Breast epithelium (tissue), 4 donors: ENCODE data around the gene ASIC1. TPM values are rescaled to one million over a fixed set of nuclear protein-coding genes. Genes with fewer than 3 reads are reported as not detected.
A peak's percentile ranks its signal among the peaks of the same experiment; 100 is the strongest.

Experiments
- DNase-seq, 2 donors: peaks; one replicate each; pipeline ENCODE4 v3.0.0-alpha.2; 2019; ENCODE audit warnings: low spot score in 2 of 2
- H3K27ac ChIP-seq, 2 donors: fragments of 200-600 bp; sonication (generic) in 1 of 2; one replicate each; pipeline ENCODE4 v1.5.1; 2016 to 2019; ENCODE audit warnings: mild to moderate bottlenecking in 1 of 2
- H3K27me3 ChIP-seq, 2 donors: fragments of 200-600 bp; sonication (generic) in 1 of 2; one replicate each; pipeline versions ENCODE4 v1.5.1 to v1.6.0; 2017 to 2019; ENCODE audit warnings: control low read depth in 1 of 2, mild to moderate bottlenecking in 1 of 2
- H3K36me3 ChIP-seq: fragments of 200-600 bp; one replicate; pipeline ENCODE4 v1.5.1; 2019
- H3K4me1 ChIP-seq, 2 donors: fragments of 200-600 bp; sonication (generic); one replicate each; pipeline ENCODE4 v1.5.1; 2016 to 2019; ENCODE audit warnings: control low read depth in 1 of 2
- H3K4me3 ChIP-seq, 3 donors: fragments of 200-600 bp; sonication (generic); 1 replicate in 2 of 3; 2 replicates in 1 of 3; pipeline ENCODE4 v1.5.1; 2016 to 2019; ENCODE audit warnings: mild to moderate bottlenecking in 3 of 3, moderate library complexity in 2 of 3
- H3K9me3 ChIP-seq, 2 donors: fragments of 200-600 bp; sonication (generic) in 1 of 2; one replicate each; pipeline ENCODE4 v1.5.1; 2016 to 2019; ENCODE audit warnings: control low read depth in 1 of 2
- POLR2A ChIP-seq: fragments of 450-650 bp; IDR thresholded peaks from one replicate; pipeline ENCODE4 v1.6.1; 2016; ENCODE audit warnings: antibody characterized with exemption, mild to moderate bottlenecking, moderate library complexity
- POLR2AphosphoS5 ChIP-seq, 3 donors: sonication (generic); formaldehyde crosslinking; IDR thresholded peaks; one replicate each; pipeline ENCODE4 v1.6.1; 2017; ENCODE audit warnings: antibody characterized with exemption in 3 of 3
- intact Hi-C: fragments of 100-400 bp; cut with DNase I; formaldehyde crosslinking; loops from one replicate; pipeline ENCODE4 v1.15.1; 2023; ENCODE audit warnings: low total_unique reads
- total RNA-seq, 3 donors: library from RNA; depleted of rRNA; stranded (reverse); fragments of >200 nt; gene quantifications; one replicate each; pipeline ENCODE4 v1.1.0, GENCODE V29; 2016
- TF ChIP-seq, protein P1 (sequence below), 3 donors: fragments of 450-650 bp; IDR thresholded peaks; one replicate each; pipeline ENCODE4 v1.5.1; 2016 to 2017; ENCODE audit warnings: antibody characterized with exemption in 3 of 3, mild to moderate bottlenecking in 3 of 3, moderate library complexity in 3 of 3

The ASIC1 gene
- total RNA-seq, 3 donors from 2014 or later: 0.80 to 0.98 (median 0.88) TPM

DNA sequence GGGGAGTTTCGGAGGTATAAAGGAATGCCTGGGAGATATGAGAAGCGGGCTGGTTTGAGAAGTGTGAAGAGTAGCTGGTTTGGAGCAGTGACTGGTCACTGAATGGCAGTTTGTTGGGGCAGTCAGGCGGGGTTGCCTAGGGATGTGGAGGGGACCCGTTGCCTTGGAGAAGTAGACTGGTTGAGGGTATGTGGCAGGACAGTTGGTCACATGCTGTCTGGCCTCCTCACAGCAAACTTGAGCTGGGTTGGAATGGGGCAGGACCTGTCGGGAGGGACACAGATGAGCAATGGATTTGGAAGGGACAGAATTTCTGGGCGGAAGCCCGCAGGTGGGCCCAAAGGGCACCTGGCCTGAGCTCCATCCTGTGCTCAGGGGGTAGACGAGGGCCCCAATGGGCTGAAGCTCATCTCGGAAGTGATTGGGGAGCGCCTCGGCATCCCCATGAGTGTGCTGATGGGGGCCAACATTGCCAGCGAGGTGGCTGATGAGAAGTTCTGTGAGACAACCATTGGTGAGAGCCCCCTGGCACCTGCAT, 48.6 kb downstream of the ASIC1 start:
- H3K4me1 ChIP-seq: peaks cover 3 to 22% of the 10 kb centered on the region in 2 donors
- no peak for DNase-seq
- H3K9me3 ChIP-seq: no peaks in the 10 kb centered on the region
- TF ChIP-seq, protein P1, sequence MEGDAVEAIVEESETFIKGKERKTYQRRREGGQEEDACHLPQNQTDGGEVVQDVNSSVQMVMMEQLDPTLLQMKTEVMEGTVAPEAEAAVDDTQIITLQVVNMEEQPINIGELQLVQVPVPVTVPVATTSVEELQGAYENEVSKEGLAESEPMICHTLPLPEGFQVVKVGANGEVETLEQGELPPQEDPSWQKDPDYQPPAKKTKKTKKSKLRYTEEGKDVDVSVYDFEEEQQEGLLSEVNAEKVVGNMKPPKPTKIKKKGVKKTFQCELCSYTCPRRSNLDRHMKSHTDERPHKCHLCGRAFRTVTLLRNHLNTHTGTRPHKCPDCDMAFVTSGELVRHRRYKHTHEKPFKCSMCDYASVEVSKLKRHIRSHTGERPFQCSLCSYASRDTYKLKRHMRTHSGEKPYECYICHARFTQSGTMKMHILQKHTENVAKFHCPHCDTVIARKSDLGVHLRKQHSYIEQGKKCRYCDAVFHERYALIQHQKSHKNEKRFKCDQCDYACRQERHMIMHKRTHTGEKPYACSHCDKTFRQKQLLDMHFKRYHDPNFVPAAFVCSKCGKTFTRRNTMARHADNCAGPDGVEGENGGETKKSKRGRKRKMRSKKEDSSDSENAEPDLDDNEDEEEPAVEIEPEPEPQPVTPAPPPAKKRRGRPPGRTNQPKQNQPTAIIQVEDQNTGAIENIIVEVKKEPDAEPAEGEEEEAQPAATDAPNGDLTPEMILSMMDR (IDR thresholded peaks at IDR 0.05): no peak
- TF ChIP-seq POLR2AphosphoS5 (IDR thresholded peaks at IDR 0.05): no peak
- TF ChIP-seq POLR2A: no peak
- no peaks in the 10 kb centered on the region for H3K27me3 ChIP-seq
- no peaks in the 10 kb centered on the region for H3K36me3 ChIP-seq
- H3K27ac ChIP-seq: no peak overlapping the region
- peak overlapping the region in 1 of 3 donors; percentile 3 for H3K4me3 ChIP-seq
- intact Hi-C loops: no loop called here

GRCh38 chr12:50106907-50107306, 49.5 kb downstream of the ASIC1 start:
- Histone ChIP-seq H3K4me3 (no peak overlapping the region), H3K27me3 (no peaks in the 10 kb centered on the region), H3K9me3 (no peaks in the 10 kb centered on the region), H3K4me1 (peaks cover 7 to 22% of the 10 kb centered on the region in 2 donors), H3K36me3 (no peaks in the 10 kb centered on the region), H3K27ac (no peak overlapping the region)
- DNase-seq: no peak
- no peak for TF ChIP-seq POLR2AphosphoS5 (IDR thresholded peaks at IDR 0.05)
- TF ChIP-seq POLR2A: no peak
- TF ChIP-seq, protein P1 (IDR thresholded peaks at IDR 0.05): no peak
- intact Hi-C loops: no loop called here

- H3K9me3 ChIP-seq: no peaks in the 10 kb centered on the region
- no peak for DNase-seq
- H3K4me3 ChIP-seq: no peak overlapping the region
- H3K4me1 ChIP-seq: peaks cover 7 to 22% of the 10 kb centered on the region in 2 donors
- intact Hi-C loops: no loop called here
- no peaks in the 10 kb centered on the region for H3K27me3 ChIP-seq
- H3K27ac ChIP-seq: no peak overlapping the region
- TF ChIP-seq POLR2A (no peak), POLR2AphosphoS5 (IDR thresholded peaks at IDR 0.05) (no peak)
- TF ChIP-seq, protein P1 (IDR thresholded peaks at IDR 0.05): no peak
- no peaks in the 10 kb centered on the region for H3K36me3 ChIP-seq
Observed at GRCh38 chr12:50107416-50108268, 50.2 kb downstream of the ASIC1 start.

DNA sequence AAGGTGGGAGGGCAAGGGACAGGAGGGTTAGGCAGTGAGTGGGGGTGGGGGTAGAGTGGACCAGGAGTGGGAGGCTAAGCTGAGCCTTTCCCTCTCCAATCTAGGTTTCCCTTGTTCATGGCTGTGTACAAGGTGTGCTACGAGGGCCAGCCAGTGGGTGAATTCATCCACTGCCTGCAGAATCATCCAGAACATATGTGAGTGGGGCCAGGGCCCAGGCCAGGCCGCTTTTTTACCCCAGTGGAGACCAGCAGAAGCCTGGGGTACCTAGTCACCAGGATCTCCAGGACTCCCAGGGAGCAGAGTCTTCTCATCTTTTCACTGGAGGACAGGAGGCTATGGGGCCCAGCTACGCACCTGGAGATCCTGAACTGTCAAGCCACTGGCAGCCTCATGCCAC, 51.9 kb downstream of the ASIC1 start:
- Histone ChIP-seq H3K27ac (peak overlapping the region; percentile 96 to 99), H3K36me3 (no peaks in the 10 kb centered on the region), H3K27me3 (no peaks in the 10 kb centered on the region), H3K4me3 (no peak overlapping the region), H3K4me1 (peaks cover 7 to 13% of the 10 kb centered on the region in 2 donors), H3K9me3 (no peaks in the 10 kb centered on the region)
- TF ChIP-seq, protein P1 (IDR thresholded peaks at IDR 0.05): no peak
- TF ChIP-seq POLR2A: no peak
- TF ChIP-seq POLR2AphosphoS5 (IDR thresholded peaks at IDR 0.05): no peak
- intact Hi-C loops: no loop called here
- no peak for DNase-seq

DNA sequence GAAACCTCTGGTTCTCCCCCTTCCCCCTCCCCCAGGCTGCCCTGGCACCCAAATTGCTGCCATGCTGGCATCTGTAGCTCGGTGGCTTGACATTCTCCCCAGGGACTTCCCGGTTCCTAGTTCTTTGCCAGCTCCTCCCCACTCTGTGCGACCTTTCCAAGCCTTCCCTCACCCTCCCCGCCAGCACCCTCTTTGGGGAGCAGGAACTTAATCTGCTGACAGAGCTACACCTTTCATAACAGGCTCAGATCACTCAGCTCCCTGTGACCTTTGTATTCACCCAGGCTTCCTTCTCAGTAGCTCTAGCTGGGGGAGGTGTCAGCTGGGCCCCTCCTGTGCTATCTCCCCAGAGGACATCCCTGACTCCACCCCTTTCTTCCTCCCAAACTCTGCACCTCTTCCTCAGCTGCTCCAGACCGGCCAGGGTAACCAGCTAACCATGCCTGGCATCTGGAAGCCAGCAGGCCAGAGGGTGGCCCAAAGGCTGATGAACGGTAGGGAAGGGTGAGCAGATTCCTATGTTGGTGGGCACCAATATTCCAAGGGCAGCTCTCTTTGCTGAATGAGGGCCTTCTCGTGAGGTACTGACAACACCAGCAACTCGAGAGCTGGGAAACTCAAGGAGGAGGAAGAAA, 52.8 kb downstream of the ASIC1 start:
- Histone ChIP-seq H3K27ac (peak overlapping the region; percentile 96 to 99), H3K4me1 (peaks cover 7 to 12% of the 10 kb centered on the region in 2 donors), H3K36me3 (no peaks in the 10 kb centered on the region), H3K27me3 (no peaks in the 10 kb centered on the region), H3K4me3 (peak overlapping the region in 2 of 3 donors; percentile 11 to 61), H3K9me3 (no peaks in the 10 kb centered on the region)
- DNase-seq: peak; percentile 47 to 50
- intact Hi-C loops: no loop called here
- TF ChIP-seq, protein P1 (IDR thresholded peaks at IDR 0.05): no peak
- TF ChIP-seq POLR2A: no peak
- no peak for TF ChIP-seq POLR2AphosphoS5 (IDR thresholded peaks at IDR 0.05)
